HL-60 (cell line): ENCODE measurements around the gene ARMC2.

Experiments
- TF ChIP-seq, protein P1 (sequence below): IDR thresholded peaks from 2 replicates; pipeline ENCODE4 v1.6.1; 2012; ENCODE audit warnings: low read depth; ENCODE audit not compliant: insufficient replicate concordance
- TF ChIP-seq, protein P2 (sequence below): IDR thresholded peaks from one replicate; pipeline ENCODE4 v1.5.1; 2011; ENCODE audit warnings: low read length, control low read depth, inconsistent platforms; ENCODE audit not compliant: insufficient read depth

DNA sequence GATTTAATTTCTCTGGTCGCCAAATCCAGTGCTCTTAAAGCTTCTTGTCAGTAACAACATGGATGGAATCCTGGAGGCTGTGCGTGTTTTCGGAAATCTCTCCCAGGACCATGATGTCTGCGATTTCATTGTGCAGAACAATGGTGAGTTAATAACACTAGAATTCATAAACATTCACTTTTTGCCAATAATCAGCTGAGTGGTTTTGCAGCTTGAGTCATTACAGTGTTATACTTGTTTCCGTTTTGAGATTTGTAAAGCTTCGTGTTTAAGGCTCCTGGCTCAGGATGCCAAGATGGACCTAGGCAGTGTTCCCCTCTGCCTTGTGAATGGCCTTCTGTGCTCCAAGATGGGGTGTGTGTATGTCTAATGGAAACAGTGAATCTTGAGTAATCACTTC, 113.8 kb downstream of the ARMC2 start:
- TF ChIP-seq, protein P1, sequence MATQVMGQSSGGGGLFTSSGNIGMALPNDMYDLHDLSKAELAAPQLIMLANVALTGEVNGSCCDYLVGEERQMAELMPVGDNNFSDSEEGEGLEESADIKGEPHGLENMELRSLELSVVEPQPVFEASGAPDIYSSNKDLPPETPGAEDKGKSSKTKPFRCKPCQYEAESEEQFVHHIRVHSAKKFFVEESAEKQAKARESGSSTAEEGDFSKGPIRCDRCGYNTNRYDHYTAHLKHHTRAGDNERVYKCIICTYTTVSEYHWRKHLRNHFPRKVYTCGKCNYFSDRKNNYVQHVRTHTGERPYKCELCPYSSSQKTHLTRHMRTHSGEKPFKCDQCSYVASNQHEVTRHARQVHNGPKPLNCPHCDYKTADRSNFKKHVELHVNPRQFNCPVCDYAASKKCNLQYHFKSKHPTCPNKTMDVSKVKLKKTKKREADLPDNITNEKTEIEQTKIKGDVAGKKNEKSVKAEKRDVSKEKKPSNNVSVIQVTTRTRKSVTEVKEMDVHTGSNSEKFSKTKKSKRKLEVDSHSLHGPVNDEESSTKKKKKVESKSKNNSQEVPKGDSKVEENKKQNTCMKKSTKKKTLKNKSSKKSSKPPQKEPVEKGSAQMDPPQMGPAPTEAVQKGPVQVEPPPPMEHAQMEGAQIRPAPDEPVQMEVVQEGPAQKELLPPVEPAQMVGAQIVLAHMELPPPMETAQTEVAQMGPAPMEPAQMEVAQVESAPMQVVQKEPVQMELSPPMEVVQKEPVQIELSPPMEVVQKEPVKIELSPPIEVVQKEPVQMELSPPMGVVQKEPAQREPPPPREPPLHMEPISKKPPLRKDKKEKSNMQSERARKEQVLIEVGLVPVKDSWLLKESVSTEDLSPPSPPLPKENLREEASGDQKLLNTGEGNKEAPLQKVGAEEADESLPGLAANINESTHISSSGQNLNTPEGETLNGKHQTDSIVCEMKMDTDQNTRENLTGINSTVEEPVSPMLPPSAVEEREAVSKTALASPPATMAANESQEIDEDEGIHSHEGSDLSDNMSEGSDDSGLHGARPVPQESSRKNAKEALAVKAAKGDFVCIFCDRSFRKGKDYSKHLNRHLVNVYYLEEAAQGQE, result no peak
- TF ChIP-seq, protein P2, sequence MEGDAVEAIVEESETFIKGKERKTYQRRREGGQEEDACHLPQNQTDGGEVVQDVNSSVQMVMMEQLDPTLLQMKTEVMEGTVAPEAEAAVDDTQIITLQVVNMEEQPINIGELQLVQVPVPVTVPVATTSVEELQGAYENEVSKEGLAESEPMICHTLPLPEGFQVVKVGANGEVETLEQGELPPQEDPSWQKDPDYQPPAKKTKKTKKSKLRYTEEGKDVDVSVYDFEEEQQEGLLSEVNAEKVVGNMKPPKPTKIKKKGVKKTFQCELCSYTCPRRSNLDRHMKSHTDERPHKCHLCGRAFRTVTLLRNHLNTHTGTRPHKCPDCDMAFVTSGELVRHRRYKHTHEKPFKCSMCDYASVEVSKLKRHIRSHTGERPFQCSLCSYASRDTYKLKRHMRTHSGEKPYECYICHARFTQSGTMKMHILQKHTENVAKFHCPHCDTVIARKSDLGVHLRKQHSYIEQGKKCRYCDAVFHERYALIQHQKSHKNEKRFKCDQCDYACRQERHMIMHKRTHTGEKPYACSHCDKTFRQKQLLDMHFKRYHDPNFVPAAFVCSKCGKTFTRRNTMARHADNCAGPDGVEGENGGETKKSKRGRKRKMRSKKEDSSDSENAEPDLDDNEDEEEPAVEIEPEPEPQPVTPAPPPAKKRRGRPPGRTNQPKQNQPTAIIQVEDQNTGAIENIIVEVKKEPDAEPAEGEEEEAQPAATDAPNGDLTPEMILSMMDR, result no peak
